HG02885 (cell line): ENCODE measurements around the gene TMPRSS9.

Experiments
- ATAC-seq: cut with Tn5 transposase; IDR thresholded peaks from one replicate; pipeline ENCODE4 v1.9.1; 2021; ENCODE audit warnings: mild to moderate bottlenecking; ENCODE audit not compliant: unreplicated experiment, poor library complexity

Gene TMPRSS9

DNA sequence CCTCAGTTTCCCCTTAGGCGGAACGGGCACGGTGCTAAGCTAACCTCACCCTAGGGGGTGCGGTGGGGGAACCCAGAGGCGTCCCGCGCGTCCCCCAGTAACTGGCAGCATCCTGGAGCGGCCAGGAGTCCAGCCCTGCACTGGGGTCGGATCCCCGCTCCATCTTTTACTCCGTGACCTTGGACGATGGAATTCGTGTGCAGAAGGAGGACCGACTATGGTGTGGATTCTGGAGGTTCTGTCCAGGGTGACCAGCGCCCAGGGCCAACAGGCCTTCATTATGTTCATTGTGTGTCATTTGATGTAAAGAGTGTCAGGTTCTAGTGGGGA is 31.0 kb upstream of the TMPRSS9 start:
- ATAC-seq, result no peak

DNA sequence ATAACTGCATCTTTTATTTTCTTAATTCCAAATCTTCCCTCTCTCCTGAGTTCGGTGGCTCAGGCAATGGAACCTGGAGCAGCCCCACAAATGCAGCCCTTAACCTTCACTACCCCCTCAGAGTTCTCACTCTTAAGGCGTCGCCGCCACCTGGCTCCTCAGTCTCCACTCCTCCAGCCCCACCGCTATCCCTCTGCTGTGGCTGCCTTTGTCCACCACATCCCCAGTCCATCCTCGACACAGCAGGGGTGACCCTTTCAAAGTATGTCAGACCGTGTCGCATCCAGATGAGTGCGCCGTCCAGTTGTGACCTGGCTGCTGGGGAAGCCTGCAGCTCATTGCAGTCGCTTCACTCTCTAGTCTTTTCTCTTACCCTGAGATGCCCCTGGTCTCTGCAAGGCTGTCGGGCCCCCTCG is 30.6 kb upstream of the TMPRSS9 start:
- ATAC-seq, result no peak

DNA sequence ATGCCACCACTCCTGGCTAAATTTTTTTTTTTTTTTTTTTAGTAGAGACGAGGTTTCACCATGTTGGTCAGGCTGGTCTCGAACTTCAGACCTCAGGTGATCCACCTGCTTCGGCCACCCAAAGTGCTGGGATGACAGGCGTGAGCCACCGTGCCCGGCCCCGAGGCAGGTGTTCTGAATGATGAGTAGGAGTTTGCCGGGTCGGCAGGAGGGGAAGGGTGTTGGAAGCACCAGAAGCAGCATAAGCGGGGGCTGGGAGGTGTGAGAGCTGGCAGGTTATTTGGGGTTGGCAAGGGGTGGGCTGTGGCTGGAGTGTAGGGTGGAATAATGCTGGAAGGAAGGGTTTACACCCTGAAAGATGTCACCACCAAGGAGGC is 29.8 kb upstream of the TMPRSS9 start:
- no peak for ATAC-seq

DNA sequence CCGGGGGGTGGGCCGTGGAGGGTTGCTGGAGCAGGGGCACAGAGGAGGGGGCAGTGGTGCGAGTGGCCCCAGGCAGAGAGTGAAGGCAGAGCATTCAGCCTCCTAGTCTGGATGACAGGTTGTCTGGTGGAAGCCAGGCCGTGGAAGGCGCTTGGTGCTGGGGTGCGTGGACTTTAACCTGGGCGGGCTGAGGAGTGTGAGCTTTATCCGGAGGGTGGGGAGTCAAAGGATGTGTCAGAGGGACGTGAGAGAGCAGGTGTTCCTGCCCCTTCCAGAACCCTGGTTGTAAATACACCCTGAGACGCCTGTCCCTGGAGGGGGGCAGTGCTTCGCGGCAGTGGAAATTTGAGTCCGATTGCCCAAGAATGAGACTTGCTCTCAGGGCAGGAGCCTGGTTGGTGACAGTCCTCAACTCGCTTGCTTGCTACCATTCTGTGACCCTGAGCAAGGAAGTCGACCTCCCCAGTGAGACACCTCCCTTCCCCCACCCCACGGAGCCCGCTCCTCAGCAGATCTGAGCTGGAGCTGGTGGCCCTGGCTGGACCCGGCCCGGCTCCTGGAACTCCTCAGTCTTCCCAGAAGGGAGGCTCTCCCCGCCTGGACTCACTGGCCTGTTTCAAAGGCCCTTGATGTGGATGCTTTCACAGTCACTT is 29.3 kb upstream of the TMPRSS9 start:
- ATAC-seq, result no peak

DNA sequence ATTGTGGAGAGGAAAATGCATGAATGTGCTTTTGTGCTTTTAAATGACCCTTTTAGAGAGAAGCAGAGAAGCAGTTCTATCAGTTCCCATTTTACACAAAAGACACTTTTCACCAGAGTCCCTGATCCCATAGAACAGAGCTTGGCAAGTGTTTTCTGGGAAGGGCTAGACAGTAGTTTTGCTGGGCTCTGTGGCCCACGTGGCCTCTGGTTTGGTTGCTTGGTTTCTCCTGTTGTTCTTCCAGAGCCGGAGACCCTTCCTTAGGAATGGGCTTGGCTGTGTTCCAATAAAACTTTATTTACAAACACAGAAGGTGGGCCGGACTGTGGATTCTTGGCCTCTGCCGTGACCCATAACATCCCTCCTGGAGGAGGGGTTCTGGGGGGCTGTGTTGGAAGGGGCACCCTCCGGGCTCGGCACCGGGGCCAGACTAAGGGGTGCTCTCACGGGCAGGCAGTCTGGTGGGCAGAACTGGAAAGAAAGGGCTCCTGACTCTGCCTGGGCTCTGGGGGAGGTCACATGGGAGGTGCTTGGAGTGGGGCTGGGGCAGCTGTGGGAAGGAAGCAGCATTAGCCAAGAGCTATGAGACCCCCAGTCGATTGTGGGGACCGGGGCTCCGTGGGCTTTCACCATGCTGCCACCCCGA is 28.3 kb upstream of the TMPRSS9 start:
- ATAC-seq, result no peak

DNA sequence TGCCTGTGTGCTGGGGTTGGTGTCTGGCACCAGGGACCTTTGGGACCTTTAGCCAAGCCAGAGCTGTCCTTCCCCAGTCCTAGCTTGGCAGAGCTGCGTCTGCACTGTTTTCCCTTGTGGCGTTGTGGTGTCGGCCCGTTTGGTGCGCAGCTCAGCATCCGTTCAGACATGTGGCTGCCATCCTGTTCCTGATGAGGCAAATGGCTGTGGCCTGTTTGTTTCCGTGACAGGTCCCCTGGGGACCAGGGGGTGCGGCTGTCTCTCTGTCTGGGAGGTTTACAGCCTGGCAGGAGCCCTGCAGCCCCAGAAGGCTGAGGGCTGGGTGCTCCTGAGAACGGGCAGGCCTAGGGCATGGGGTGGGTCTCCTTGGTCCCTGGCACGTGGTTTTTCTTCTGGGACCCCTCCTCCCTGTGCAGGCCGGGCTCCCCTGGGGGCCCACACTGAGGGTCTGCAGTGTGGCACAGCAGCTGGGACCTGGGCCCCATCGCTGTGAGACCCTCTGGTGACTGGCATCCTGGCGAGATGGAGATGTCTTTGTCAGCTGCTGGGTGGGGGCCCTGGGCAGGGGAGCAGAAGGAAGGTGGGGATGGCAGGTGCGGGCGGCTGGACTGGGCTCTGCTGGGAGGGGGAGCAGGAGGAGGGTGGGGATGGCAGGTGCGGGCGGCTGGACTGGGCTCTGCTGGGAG is 27.6 kb upstream of the TMPRSS9 start:
- no peak for ATAC-seq

DNA sequence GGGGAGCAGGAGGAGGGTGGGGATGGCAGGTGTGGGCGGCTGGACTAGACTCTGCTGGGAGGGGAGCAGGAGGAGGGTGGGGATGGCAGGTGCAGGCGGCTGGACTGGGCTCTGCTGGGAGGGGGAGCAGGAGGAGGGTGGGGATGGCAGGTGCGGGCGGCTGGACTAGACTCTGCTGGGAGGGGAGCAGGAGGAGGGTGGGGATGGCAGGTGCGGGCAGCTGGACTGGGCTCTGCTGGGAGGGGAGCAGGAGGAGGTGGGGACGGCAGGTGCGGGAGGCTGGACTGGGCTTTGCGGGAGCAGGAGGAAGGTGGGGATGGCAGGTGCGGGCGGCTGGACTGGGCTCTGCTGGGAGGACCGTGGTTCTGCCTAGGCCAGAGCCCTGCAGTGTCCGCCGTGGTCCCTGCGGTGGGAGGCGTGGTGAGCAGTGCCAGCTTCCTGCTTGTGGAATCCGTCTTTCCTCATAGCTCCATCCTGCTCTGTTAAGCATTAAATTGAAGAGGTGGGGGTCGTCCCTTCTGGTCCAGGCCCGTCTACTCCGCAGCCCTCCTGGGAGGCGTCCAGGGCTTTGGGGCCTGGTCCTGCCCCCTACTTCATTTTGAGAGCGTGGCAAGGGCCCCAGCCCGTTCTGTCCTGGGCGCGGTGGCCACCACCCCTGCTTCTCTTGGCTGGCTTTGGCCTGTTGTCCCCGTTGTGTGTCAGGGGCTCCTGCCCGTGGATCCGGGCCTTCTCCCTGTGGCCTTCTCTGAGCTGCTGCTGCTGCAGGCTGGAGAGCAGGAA is 26.8 kb upstream of the TMPRSS9 start:
- ATAC-seq, result no peak

DNA sequence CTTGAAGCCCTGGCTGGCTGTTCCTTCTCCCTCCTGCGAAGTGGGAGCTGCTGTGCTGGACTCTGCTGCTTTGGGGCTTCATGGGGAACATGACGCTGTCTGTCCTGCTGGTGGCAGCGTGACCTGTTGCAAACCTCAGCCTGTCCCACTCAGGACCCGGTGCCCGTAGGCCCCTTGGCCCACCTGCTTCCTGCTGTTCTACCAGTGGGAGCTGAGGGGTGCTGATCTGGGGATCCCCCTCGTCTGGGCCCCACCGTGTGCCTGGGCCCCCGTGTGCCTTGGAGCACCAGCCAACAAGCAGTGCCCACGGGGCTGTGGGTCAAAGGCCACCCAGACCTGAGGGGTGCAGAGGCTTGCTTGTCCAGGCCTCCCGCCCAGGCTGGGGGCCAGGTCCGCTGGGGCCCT is 26.3 kb upstream of the TMPRSS9 start:
- ATAC-seq, result no peak

DNA sequence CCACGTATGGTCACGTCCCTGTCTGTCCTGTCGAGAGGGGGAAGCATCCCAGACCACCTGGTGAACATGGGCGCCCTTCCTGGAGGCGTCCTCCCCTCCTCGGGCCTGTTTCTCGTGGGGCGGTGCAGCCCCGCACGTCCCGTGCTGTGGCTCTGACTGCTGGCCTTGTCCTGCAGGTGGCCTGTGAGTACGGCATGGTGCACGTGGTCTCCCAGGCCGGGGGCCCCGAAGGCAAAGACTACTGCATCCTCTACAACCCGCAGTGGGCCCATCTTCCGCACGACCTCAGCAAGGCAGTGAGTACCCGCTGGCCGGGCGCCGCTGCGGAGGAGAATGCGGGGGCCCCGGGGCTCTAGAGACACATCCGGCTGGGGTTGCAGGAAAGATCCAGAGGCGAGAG is 25.6 kb upstream of the TMPRSS9 start:
- ATAC-seq, result no peak

DNA sequence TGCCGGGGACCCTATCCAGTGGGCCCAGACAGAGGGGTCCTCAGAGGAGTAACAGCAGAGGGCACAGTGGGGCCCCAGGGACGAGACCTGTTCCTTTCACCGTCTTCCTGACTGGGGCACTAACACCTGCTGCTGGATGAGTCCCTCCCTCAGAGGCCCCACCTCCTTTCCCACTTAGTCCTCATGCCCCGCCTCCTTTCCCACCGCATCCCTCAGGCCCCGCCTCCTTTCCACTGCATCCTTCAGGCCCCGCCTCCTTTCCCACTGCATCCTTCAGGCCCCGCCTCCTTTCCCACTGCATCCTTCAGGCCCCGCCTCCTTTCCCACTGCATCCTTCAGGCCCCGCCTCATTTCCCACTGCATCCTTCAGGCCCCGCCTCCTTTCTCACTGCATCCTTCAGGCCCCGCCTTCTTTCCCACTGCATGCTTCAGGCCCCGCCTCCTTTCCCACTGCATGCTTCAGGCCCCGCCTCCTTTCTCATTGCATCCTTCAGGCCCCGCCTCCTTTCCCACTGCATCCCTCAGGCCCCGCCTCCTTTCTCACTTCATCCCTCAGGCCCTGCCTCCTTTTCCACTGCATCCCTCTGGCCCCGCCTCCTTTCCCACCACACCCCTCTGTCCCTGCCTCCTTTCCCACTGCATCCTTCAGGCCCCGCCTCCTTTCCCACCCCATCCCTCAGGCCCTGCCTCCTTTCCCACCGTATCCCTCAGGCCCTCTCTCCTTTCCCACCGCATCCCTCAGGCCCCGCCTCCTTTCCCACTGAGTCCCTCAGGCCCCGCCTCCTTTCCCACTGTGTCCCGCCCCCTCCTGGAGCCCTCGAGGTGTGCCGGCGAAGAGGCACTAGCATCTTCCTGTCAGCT is 24.8 kb upstream of the TMPRSS9 start:
- ATAC-seq, result no peak

DNA sequence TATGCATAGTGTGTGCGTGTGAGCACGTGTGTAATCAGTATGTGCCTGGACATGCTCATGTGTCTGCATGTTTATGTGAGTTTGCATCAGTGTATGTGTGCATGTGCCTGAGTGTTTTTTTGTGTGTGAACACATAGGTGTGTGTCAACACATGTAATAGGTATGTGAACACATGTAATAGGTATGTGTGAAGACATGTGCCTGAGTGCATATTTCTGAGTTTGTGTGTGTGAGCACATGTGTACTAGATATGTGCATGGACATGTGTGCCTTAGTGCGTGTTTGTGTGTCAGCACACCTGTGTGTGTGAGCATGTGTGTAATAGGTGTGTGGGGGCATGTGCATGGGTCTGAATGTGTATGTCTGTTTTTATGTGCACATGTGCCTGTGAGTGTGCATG is 24.2 kb upstream of the TMPRSS9 start:
- ATAC-seq, result no peak

DNA sequence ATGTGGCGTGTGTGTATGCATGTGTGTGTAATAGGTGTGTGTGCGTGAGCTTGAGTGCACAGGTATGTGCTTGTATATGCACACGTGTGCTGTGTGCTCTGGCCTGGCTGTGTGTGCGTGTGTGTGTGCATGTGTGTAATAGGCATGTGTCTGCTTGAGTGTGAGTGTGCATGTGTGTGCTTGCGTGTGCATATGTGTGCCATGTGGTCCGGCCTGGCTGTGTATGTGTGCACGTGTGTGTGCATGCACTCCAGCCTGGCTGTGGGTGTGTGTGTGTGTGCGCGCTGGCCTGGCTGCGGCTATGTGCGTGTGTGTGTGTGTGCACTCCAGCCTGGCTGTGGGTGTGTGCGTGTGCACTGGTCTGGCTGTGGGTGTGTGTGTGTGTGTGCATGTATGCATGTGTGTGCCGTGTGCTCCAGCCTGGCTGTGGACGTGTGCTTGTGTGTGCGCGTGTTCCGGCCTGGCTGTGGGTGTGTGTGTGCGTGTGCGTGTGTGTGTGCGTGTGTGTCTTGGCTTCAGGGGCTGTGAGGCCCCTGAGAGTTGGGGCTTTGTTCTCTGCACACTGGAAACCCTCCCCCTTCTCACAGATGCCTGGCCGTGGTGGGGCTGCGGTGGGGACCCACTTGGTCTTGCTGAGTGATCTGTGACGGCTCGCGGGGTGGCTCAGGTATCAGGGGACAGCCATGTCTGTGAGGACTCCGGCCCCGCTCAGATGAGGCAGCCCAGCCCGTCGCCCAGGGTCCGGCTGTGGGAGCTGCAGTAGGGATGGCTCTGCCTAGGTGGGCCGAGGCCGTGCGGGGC is 23.3 kb upstream of the TMPRSS9 start:
- ATAC-seq, result no peak

DNA sequence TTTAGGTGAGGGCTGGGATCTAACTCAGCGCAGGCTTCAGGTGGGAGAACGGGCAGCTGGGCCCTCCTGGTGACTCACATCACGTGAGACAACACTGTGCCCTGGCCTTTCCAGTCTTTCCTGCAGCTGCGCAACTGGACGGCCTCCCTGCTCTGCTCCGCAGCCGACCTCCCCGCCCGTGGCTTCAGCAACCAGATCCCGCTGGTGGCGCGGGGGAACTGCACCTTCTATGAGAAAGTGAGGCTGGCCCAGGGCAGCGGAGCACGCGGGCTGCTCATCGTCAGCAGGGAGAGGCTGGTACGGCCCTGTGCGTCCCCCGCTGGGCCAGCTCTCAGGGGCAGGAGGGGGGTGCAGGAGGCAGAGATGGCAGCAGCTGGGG is 22.7 kb upstream of the TMPRSS9 start:
- ATAC-seq, result no peak

DNA sequence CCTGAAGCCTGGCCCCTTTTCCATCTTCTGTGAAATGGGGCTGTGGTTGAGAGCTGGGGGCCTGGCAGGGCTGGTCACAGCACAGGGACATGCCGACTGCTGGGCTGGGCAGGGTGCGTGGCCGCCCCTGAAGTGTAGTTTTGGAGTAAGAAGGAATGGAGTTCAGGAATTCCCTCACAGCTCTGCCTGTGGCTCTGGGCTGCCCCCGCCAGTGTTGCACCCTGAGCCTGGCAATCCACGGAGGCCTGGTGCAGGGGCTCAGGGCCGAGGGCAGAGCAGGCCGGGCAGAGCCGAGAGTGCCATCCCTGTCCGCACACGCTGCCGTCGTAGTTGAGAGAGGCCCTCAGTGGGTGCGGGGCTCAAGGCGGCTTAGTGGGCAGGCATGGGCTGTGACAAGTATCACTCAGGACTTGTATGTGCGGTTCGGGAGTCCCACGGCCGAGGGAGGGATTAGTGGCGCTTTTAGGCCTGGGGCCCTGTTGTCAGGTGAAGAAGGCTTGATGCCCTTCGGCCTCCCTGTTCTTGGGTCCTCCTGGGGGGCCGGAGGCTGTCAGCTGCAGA is 21.9 kb upstream of the TMPRSS9 start:
- ATAC-seq, result no peak

DNA sequence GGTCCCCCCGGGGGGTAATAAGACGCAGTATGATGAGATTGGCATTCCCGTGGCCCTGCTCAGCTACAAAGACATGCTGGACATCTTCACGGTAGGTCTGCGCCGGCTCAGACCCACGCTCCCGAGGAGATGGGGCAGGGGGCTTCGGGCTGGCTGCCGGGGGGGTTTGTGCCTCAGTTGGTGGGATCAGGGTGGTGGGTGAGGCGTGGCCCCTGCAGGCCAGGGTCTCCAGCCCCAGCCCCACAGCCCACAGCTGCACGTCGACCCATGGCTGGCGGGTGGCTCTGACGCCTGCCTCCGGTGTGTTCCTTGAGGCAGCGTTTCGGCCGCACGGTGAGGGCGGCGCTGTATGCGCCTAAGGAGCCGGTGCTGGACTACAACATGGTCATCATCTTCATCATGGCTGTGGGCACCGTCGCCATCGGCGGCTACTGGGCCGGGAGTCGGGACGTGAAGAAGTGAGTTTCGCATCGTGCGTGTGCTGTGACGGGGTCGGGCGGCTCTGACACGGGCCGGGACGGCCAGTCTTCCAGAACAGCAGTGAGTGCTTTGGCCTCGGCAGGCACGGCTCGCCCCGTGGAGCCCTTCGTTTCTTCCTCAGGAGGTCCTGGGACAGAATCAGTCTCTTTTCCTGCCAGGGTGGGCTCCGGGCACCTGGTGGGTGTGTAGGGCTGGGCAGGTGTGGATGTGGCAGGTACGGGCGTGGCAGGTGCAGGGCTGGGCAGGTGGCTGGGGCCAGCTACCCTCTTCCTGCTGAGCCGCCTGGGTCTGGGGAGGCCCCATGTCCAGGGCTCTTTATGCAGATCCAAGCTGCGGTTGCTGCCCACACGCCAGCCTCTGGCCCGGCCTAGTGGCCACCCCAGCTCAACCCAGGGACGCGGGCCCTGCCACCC is 21.1 kb upstream of the TMPRSS9 start:
- no peak for ATAC-seq

DNA sequence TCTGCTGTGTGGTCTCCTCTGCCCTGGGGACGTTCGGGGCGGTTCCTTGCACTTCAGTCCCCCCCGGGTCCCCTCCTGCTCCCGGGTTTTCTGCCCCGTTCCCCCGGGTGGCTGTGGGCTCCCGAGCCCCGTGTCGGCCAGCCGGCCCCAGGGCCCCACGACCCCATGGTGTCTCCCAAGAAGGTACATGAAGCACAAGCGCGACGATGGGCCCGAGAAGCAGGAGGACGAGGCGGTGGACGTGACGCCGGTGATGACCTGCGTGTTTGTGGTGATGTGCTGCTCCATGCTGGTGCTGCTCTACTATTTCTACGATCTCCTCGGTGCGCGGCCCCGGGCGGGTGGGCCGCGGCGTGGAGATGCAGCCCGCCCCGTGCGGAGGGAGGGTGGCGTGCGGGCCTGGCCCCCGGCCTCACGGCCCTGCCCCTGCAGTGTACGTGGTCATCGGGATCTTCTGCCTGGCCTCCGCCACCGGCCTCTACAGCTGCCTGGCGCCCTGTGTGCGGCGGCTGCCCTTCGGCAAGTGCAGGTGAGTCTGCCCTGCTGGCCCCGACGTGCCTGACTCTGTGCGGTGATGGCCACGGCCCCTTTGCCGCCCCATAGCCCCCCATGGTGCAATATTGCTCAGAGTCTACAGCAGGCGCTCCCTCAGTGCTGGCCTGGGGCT is 20.3 kb upstream of the TMPRSS9 start:
- ATAC-seq, result no peak

DNA sequence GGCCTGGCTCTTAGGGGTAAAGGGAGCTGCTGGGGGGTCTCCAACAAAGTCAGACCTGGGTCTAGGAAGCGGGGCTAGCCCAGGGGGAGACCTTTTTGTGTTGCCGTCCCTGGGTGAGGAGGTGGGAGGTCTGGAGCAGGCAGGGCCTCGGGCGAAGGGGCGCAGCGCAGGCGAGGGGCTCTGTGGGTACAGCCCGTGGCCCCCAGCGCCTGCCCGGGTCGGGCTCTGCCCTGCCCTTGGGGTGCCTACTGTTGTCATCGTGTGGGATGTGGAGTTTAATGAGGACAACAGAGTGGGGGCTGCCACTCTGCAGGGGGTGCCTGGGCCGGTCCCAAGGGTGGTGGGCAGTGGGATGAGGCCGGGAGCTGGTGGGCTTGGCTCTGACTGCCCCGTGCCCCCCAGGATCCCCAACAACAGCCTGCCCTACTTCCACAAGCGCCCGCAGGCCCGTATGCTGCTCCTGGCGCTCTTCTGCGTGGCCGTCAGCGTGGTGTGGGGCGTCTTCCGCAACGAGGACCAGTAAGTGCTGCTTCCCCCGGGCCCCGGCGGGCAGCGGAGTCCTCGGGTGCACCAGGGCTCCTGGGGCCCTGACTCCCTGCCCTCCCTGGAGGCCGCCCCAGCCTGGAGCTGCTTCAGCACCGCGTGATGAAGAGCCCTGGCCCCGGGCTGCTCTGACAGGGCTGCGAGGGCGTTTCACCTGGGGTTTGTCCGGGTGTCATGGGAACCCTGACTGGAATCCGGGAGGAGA is 19.4 kb upstream of the TMPRSS9 start:
- no peak for ATAC-seq
